NT2/D1 (cell line): ENCODE measurements around the gene PHEX.

Experiments used
- SUZ12 ChIP-seq: IDR thresholded peaks from 2 replicates; pipeline ENCODE4 v1.6.1; 2011; ENCODE audit not compliant: insufficient read length, insufficient read depth; ENCODE audit errors: extremely low read depth
- YY1 ChIP-seq: IDR thresholded peaks from 2 replicates; pipeline ENCODE4 v1.6.1; 2011; ENCODE audit not compliant: insufficient read length, insufficient read depth
- ZNF274 ChIP-seq: IDR thresholded peaks from 2 replicates; pipeline ENCODE4 v1.6.1; 2011; ENCODE audit warnings: mild to moderate bottlenecking, low read depth, low read length

DNA sequence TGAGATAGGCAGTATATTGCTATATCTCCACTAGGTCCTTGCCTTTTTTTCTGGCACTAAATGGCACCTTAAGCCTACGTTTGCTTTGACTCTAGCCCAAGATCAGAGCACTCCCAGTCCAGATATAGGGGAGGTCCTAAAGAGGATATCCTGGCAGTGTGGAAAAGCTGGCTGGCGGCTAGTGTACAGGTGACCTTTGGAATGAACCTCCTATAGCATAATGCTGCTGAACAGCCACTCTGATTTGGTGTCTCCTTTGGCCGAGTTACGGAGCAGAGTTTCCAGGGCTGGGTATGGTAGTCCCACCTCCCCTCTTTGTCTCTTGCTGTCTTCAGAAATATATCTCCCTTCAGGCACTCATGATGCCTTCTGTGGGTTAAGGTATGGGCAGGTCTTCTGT lies 53.9 kb downstream of the PHEX start:
- no peak for TF ChIP-seq ZNF274
- no peak for TF ChIP-seq YY1
- TF ChIP-seq SUZ12 = no peak
